Fibroblast of lung (primary cell): Measurements from ENCODE around the gene CHN2.

Source experiments
- EZH2 ChIP-seq: IDR thresholded peaks from 2 replicates; pipeline ENCODE4 v1.5.1; 2012; ENCODE audit warnings: low read length, control low read depth, mild to moderate bottlenecking; ENCODE audit errors: missing control alignments
- TF ChIP-seq, protein P1 (sequence below), 2 donors: IDR thresholded peaks in 1 of 2; conservative IDR thresholded peaks in 1 of 2; 1 replicate in 1 of 2; 2 replicates in 1 of 2; pipeline ENCODE4 v1.5.1; 2011 to 2012; ENCODE audit warnings: low read length in 2 of 2, control low read depth in 1 of 2, inconsistent platforms in 1 of 2, low read depth in 1 of 2, mild to moderate bottlenecking in 1 of 2

GRCh38 chr7:29400437-29400836, 205.9 kb downstream of the CHN2 start:
- TF ChIP-seq, protein P1, sequence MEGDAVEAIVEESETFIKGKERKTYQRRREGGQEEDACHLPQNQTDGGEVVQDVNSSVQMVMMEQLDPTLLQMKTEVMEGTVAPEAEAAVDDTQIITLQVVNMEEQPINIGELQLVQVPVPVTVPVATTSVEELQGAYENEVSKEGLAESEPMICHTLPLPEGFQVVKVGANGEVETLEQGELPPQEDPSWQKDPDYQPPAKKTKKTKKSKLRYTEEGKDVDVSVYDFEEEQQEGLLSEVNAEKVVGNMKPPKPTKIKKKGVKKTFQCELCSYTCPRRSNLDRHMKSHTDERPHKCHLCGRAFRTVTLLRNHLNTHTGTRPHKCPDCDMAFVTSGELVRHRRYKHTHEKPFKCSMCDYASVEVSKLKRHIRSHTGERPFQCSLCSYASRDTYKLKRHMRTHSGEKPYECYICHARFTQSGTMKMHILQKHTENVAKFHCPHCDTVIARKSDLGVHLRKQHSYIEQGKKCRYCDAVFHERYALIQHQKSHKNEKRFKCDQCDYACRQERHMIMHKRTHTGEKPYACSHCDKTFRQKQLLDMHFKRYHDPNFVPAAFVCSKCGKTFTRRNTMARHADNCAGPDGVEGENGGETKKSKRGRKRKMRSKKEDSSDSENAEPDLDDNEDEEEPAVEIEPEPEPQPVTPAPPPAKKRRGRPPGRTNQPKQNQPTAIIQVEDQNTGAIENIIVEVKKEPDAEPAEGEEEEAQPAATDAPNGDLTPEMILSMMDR (conservative IDR thresholded peaks at IDR 0.05 in 1 of 2, IDR thresholded peaks at IDR 0.05 in 1 of 2; ENCODE audit: low read depth in 1 of 2, low read length in 2 of 2), result no peak
- no peak for TF ChIP-seq EZH2
